HepG2 (cell line): ENCODE measurements around the gene KCNJ14. TPM values are rescaled to one million over a fixed set of nuclear protein-coding genes. Genes with fewer than 3 reads are reported as not detected.

Experiments used
- ARID4A ChIP-seq: sonication (generic); formaldehyde crosslinking; IDR thresholded peaks from 2 replicates; pipeline ENCODE4 v1.5.0; 2020; ENCODE audit warnings: mild to moderate bottlenecking, missing genetic modification reagents, borderline replicate concordance
- BRD4 ChIP-seq: sonication (generic); formaldehyde crosslinking; IDR thresholded peaks from 2 replicates; pipeline ENCODE4 v1.4.0; 2020; ENCODE audit warnings: missing genetic modification reagents
- CEBPB ChIP-seq: IDR thresholded peaks from 2 replicates; pipeline ENCODE4 v1.6.1; 2011; ENCODE audit warnings: low read depth, low read length, improper control_type of control experiment, borderline replicate concordance
- DMTF1 ChIP-seq: sonication (generic); formaldehyde crosslinking; IDR thresholded peaks from 2 replicates; pipeline ENCODE4 v1.4.0; 2020; ENCODE audit warnings: mild to moderate bottlenecking, missing genetic modification reagents
- DR1 ChIP-seq: sonication (generic); formaldehyde crosslinking; IDR thresholded peaks from 2 replicates; pipeline ENCODE4 v1.8.0; 2021; ENCODE audit warnings: mild to moderate bottlenecking, missing genetic modification reagents, inconsistent platforms
- EP300 ChIP-seq, 3 experiments: sonication (generic) in 1 of 3; formaldehyde crosslinking in 1 of 3; IDR thresholded peaks; 2 replicates each; pipeline versions ENCODE4 v1.5.1 to v1.6.1; 2011 to 2020; ENCODE audit warnings: low read depth in 2 of 3, low read length in 2 of 3, borderline replicate concordance in 1 of 3, improper control_type of control experiment in 1 of 3, mild to moderate bottlenecking in 1 of 3, missing genetic modification reagents in 1 of 3, moderate library complexity in 1 of 3
- HNF1A ChIP-seq, 2 experiments: sonication (generic) in 1 of 2; formaldehyde crosslinking in 1 of 2; IDR thresholded peaks; 2 replicates each; pipeline versions ENCODE4 v1.4.0 to v1.6.1; 2016 to 2020; ENCODE audit warnings: borderline replicate concordance in 1 of 2, low read depth in 1 of 2, mild to moderate bottlenecking in 1 of 2, missing genetic modification reagents in 1 of 2
- NCOA1 ChIP-seq: sonication (generic); formaldehyde crosslinking; IDR thresholded peaks from 2 replicates; pipeline ENCODE4 v1.9.0; 2021; ENCODE audit warnings: missing genetic modification reagents
- PRDM4 ChIP-seq: sonication (generic); formaldehyde crosslinking; IDR thresholded peaks from 2 replicates; pipeline ENCODE4 v1.9.0; 2021; ENCODE audit warnings: missing genetic modification reagents, borderline replicate concordance
- RAD51 ChIP-seq: fragments of 450-650 bp; IDR thresholded peaks from 2 replicates; pipeline ENCODE4 v1.6.1; 2016; ENCODE audit warnings: borderline replicate concordance
- SIX4 ChIP-seq: sonication (generic); formaldehyde crosslinking; IDR thresholded peaks from 2 replicates; pipeline ENCODE4 v1.4.0; 2020; ENCODE audit warnings: missing genetic modification reagents
- SKI ChIP-seq: fragments of 450-650 bp; IDR thresholded peaks from one replicate; pipeline ENCODE4 v1.6.1; 2018; ENCODE audit warnings: mild to moderate bottlenecking; ENCODE audit not compliant: partially characterized antibody
- TSC22D2 ChIP-seq: sonication (generic); formaldehyde crosslinking; IDR thresholded peaks from 2 replicates; pipeline ENCODE4 v1.5.1; 2020; ENCODE audit warnings: missing genetic modification reagents, mild to moderate bottlenecking, borderline replicate concordance
- ZMYM3 ChIP-seq: sonication (generic); formaldehyde crosslinking; IDR thresholded peaks from 2 replicates; pipeline ENCODE4 v1.5.1; 2020; ENCODE audit warnings: mild to moderate bottlenecking, missing genetic modification reagents
- ZNF766 ChIP-seq: sonication (generic); formaldehyde crosslinking; IDR thresholded peaks from 2 replicates; pipeline ENCODE4 v1.5.0; 2020; ENCODE audit warnings: missing genetic modification reagents, borderline replicate concordance
- polyA plus RNA-seq, 8 experiments: library from polyadenylated mRNA; depleted of rRNA in 3 of 8; stranded (reverse) in 7 of 8; unstranded in 1 of 8; fragments of >200 nt; fragmentation: Illumina TruSeq in 4 of 8; extraction: Trizol in 4 of 8; gene quantifications; 2 replicates each; pipeline versions ENCODE4 v1.2.1 to v1.2.3, GENCODE V29; 2011 to 2016; ENCODE audit warnings: low read depth in 4 of 8, missing spikeins in 1 of 8, mixed read lengths in 1 of 8; ENCODE audit not compliant: insufficient read depth in 1 of 8
- total RNA-seq, 5 experiments: library from RNA; depleted of rRNA; stranded (reverse); fragments of >200 nt; fragmentation: Illumina TruSeq; extraction: Trizol; gene quantifications; 2 replicates each; pipeline ENCODE4 v1.2.3, GENCODE V29; 2016; ENCODE audit warnings: low read depth in 1 of 5

Gene KCNJ14
- total and polyA plus RNA-seq, 2 of the 13 experiments (the other 11 are each of a cell fraction or from before 2014, with no cell fraction given) = 0.20 to 0.51 TPM

GRCh38 chr19:48506138-48506733 is 50.9 kb downstream of the KCNJ14 start (continued):
- TF ChIP-seq RAD51 (no peak), SIX4 (CRISPR knock-in tag) (no peak), ARID4A (no peak), SKI (no peak), ZNF766 (CRISPR knock-in tag) (no peak), NCOA1 (CRISPR knock-in tag) (no peak), DMTF1 (CRISPR knock-in tag) (no peak), EP300 (IDR thresholded peaks at IDR 0.05; ENCODE audit: low read depth in 2 of 2, low read length in 2 of 2) (no peak), EP300 (CRISPR knock-in tag; IDR thresholded peaks at IDR 0.05; ENCODE audit: borderline replicate concordance) (no peak), CEBPB (no peak), HNF1A (IDR thresholded peaks at IDR 0.05; ENCODE audit: low read depth) (no peak), HNF1A (CRISPR knock-in tag; IDR thresholded peaks at IDR 0.05; ENCODE audit: borderline replicate concordance) (no peak), PRDM4 (CRISPR knock-in tag) (no peak), TSC22D2 (CRISPR knock-in tag) (no peak), DR1 (CRISPR knock-in tag) (no peak), BRD4 (CRISPR knock-in tag) (no peak), ZMYM3 (CRISPR knock-in tag) (peak; percentile 44; the same call in 1 of the 2 replicates)
